Osteocyte (in vitro differentiated cells): ENCODE measurements around the gene CACNA1S. TPM values are rescaled to one million over a fixed set of nuclear protein-coding genes. Genes with fewer than 3 reads are reported as not detected.
A peak's percentile ranks its signal among the peaks of the same experiment; 100 is the strongest.

Experiments
- DNase-seq: peaks from one replicate; pipeline ENCODE4 v3.0.0; 2021; ENCODE audit warnings: mixed read lengths; ENCODE audit not compliant: unreplicated experiment; ENCODE audit errors: extremely low spot score
- H3K27ac Mint-ChIP-seq: one replicate; pipeline ENCODE4 v1.8.0; 2021; ENCODE audit warnings: mild to moderate bottlenecking, mixed read lengths; ENCODE audit not compliant: unreplicated experiment
- H3K27me3 Mint-ChIP-seq: one replicate; pipeline ENCODE4 v1.8.0; 2021; ENCODE audit warnings: mixed read lengths; ENCODE audit not compliant: unreplicated experiment
- H3K36me3 Mint-ChIP-seq: one replicate; pipeline ENCODE4 v1.8.0; 2021; ENCODE audit warnings: mixed read lengths; ENCODE audit not compliant: unreplicated experiment
- H3K4me1 Mint-ChIP-seq: one replicate; pipeline ENCODE4 v1.8.0; 2021; ENCODE audit warnings: mixed read lengths; ENCODE audit not compliant: unreplicated experiment
- H3K4me3 Mint-ChIP-seq: one replicate; pipeline ENCODE4 v1.8.0; 2021; ENCODE audit warnings: mild to moderate bottlenecking, moderate library complexity, mixed read lengths; ENCODE audit not compliant: unreplicated experiment
- H3K9me3 Mint-ChIP-seq: one replicate; pipeline ENCODE4 v1.8.0; 2021; ENCODE audit warnings: mixed read lengths; ENCODE audit not compliant: unreplicated experiment
- total RNA-seq: library from RNA; stranded (reverse); gene quantifications from 2 replicates; pipeline ENCODE4 v1.2.1, GENCODE V29; 2021
- TF ChIP-seq, protein P1 (sequence below): fragments of 200-600 bp; sonication (generic); IDR thresholded peaks from 2 replicates; pipeline ENCODE4 v1.5.0; 2021; ENCODE audit warnings: antibody characterized with exemption, mild to moderate bottlenecking, moderate library complexity

CACNA1S gene
- total RNA-seq, 1 donor from 2014 or later = not detected

DNA sequence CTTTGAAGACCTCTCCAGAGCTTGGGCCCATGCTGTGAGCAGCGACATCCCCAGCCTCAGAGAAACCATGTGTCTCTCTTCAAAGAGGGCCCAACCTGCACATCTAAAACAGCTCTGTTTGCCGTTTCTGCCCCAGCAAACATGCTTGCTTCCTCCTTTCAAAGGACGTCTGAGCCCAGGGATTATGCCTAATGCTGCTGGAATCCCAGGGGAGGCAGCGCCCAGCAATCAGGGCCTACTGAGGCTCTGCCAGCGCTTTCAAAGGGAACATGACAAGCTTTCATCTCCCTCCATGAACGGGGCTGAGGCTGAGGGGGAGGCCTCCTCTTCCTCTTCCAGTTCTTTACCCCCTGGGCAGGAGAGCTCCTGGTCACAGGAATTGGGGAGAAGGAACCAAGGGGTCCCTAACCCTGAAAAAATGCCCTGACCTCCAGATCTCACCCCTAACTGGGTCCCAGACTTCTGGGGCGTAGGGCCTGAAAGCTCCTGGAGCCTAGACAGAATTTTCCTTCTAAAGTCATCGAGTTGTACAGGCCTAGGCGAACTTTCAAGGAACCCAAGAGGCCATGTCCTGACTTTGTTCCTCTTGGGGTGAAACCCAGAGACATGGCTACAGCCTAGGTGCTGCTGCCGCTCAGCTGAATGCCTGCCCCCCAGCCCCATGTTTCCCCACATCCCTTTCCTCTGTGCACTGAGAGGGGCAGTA is 28.2 kb upstream of the CACNA1S start:
- Mint-ChIP-seq H3K9me3 (no peaks in the 10 kb centered on the region), H3K4me1 (peaks cover 16% of the 10 kb centered on the region), H3K27me3 (no peaks in the 10 kb centered on the region), H3K4me3 (no peak overlapping the region), H3K36me3 (peaks cover 52% of the 10 kb centered on the region), H3K27ac (no peak overlapping the region)
- TF ChIP-seq, protein P1, sequence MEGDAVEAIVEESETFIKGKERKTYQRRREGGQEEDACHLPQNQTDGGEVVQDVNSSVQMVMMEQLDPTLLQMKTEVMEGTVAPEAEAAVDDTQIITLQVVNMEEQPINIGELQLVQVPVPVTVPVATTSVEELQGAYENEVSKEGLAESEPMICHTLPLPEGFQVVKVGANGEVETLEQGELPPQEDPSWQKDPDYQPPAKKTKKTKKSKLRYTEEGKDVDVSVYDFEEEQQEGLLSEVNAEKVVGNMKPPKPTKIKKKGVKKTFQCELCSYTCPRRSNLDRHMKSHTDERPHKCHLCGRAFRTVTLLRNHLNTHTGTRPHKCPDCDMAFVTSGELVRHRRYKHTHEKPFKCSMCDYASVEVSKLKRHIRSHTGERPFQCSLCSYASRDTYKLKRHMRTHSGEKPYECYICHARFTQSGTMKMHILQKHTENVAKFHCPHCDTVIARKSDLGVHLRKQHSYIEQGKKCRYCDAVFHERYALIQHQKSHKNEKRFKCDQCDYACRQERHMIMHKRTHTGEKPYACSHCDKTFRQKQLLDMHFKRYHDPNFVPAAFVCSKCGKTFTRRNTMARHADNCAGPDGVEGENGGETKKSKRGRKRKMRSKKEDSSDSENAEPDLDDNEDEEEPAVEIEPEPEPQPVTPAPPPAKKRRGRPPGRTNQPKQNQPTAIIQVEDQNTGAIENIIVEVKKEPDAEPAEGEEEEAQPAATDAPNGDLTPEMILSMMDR = no peak
- no peak for DNase-seq

DNA sequence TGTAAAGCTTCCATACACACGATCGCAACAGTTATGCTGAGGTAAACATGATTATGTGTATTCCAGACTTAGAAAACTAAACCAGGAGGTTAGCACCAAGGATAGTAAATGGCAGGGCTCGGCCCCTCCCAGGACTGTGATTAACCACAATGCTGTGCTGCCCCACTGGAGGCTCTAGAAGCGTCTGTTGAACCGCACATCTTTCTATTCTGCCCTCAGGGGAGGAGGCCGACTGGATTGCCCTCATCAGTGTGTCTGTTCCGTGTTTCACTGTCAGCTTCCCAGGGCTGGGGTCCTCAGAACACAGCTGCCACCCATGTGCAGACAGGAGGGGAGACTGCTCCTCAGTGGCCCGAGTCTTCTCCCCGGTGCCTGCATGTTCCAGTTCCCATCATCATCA is 27.5 kb upstream of the CACNA1S start:
- DNase-seq = no peak
- H3K27ac Mint-ChIP-seq = no peak overlapping the region
- H3K9me3 Mint-ChIP-seq = no peaks in the 10 kb centered on the region

DNA sequence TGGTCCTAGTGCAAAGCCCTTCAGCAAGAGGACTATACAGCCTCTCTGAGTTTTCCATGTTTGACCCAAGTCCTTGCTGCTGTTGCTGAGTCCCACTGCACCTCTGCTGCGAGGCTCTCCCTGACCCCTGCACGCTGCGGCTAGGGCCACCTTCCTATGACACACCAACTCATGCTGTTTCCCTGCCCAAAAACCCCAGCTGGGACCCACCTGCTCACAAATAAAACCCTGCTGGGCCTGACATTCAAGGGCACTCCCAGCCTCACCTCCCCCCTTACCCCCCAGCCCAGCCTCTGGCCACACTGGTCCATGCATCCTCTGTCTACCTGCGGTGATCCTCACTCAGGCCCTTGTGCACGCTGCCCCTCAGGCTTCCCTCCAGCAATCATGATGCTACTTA is 27.1 kb upstream of the CACNA1S start:
- Mint-ChIP-seq H3K9me3 (no peaks in the 10 kb centered on the region), H3K4me3 (no peak overlapping the region), H3K36me3 (peaks cover 50% of the 10 kb centered on the region), H3K4me1 (peaks cover 16% of the 10 kb centered on the region), H3K27ac (no peak overlapping the region), H3K27me3 (no peaks in the 10 kb centered on the region)
- DNase-seq = no peak
- TF ChIP-seq, protein P1 = no peak

More for the DNA sequence above, 27.5 kb upstream of the CACNA1S start:
- TF ChIP-seq, protein P1 = no peak
- Mint-ChIP-seq H3K36me3 (peaks cover 52% of the 10 kb centered on the region), H3K27me3 (no peaks in the 10 kb centered on the region), H3K4me1 (peaks cover 16% of the 10 kb centered on the region), H3K4me3 (no peak overlapping the region)

DNA sequence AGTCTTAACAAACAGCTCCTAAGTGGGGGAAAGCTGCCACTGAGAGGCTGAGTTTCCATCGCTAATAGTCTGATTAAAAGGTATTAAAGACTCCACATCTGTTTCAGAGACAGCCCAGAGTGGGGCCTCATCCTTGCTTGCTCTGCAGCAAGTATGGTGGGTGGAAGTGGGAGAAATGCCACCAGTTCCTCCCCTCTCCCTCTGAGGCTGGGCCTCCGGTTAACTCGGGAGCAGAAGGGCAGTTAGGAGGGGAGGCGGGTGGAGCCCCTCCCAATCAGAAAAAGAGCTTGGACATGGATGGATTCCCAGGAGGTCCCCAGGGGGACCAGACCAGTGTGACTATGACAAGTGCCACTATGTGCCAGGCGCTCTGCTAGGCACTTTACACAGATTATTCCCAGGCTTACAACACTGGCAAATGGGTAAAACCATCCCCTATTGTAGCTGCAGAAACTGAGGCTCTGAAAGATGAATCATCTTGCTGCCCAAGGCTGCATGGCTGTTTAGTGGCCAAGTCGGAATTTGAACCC is 26.1 kb upstream of the CACNA1S start:
- Mint-ChIP-seq H3K36me3 (peaks cover 41% of the 10 kb centered on the region), H3K27ac (peak overlapping the region; percentile 14), H3K4me3 (no peak overlapping the region), H3K4me1 (peaks cover 16% of the 10 kb centered on the region), H3K9me3 (no peaks in the 10 kb centered on the region), H3K27me3 (no peaks in the 10 kb centered on the region)
- no peak for DNase-seq
- TF ChIP-seq, protein P1 = no peak

DNA sequence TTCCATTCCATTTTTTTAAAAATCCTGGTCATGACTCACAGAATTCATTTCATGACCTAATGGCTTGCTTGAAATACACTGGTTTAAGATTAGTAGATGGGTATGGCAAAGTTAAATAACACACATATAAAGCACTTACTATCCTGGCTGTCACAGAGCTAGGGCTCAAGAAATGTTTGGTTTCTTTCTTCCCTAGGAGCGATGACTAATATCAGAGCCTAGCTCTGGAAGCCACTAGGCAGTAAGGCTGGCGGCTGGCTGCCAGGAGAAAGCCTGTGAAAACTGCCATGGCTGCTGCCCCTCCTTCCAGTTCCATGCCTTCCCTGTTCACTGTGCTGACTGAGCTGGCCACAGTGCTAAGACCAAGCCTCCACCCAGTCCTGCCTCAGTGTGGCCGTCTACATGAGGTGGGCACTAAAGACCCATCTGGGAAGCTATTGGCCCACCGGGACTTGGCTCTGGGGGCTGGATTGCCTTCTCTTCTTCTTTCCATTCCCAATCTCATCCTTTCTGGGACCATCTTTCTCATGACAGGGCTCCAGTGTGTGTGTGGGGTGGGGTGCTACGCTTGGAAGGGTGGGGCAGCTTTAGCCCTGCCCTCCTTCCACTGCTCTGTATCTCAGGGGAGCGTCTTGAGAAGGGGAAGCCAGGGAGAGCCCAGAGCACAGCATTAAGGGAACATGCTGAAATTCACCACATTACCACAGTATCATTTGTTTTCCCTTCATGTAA is 25.5 kb upstream of the CACNA1S start:
- Mint-ChIP-seq H3K27ac (peak overlapping the region; percentile 87), H3K27me3 (no peaks in the 10 kb centered on the region), H3K9me3 (no peaks in the 10 kb centered on the region), H3K4me1 (peaks cover 16% of the 10 kb centered on the region), H3K36me3 (peaks cover 35% of the 10 kb centered on the region), H3K4me3 (no peak overlapping the region)
- DNase-seq = no peak
- TF ChIP-seq, protein P1 = no peak
